AG09309 (cell line): ENCODE data around the gene HOXC11.

Experiments
- DNase-seq: peaks from one replicate; pipeline ENCODE4 v3.0.0-alpha.2; 2010; ENCODE audit warnings: low read depth
- H3K4me3 ChIP-seq: 2 replicates; pipeline ENCODE4 v1.5.1; 2011; ENCODE audit warnings: mild to moderate bottlenecking, low read depth, low read length, moderate library complexity; ENCODE audit not compliant: control insufficient read depth
- CTCF ChIP-seq: IDR thresholded peaks from 2 replicates; pipeline ENCODE4 v1.5.1; 2011; ENCODE audit warnings: mild to moderate bottlenecking, low read depth, low read length, inconsistent platforms; ENCODE audit not compliant: insufficient read depth, control insufficient read depth; ENCODE audit errors: missing control alignments

Gene HOXC11

DNA sequence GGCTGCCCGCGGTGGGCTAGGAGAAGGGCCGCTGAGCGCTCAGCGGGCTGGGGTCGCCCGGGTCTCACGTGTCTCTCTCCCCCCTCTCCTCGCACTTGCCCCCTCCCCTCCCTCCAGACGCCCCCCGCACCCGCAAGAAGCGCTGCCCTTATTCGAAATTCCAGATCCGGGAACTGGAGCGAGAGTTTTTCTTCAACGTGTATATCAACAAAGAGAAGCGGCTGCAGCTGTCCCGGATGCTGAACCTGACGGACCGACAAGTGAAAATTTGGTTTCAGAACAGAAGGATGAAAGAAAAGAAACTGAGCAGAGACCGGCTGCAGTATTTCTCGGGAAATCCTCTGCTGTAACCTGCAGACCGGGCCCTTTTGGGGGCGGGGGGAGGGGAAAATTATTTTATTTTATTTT, 2.1 kb downstream of the HOXC11 start:
- peak overlapping the region; percentile 52 for H3K4me3 ChIP-seq
- TF ChIP-seq CTCF: no peak
- DNase-seq: no peak

DNA sequence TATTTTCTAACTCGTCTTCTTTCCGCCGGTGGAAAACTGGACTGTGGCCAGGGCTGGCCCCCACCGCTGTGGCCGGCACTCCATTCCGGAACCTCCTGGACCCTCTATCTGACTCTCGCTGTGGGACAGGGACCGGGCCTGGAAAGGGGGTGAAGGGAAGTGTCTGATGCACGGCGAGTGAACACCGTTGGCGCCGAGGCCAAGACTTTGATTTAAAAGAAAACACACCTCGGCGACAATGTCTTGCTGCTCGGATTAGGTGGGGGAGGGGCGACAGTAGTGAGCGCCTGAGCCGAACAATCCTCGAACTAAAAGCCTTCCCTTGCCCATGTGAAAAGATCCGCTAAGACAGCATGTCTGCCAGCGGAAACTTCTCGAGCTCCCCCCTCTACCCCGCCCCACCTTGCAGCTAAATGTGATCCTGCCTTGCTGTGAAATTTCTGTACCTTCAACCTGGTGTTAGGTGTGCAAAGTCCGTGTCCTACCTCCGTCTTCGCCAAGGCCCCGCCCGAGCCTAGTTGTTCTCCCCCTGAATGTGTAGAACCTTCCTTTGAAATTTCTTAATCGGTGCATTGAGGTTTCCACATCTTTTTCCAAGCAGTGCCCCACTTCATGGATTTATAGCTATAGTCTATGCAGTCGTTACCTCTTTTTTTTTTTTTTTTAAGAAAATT, 2.7 kb downstream of the HOXC11 start:
- TF ChIP-seq CTCF: no peak
- DNase-seq: no peak
- H3K4me3 ChIP-seq: peak overlapping the region; percentile 52

DNA sequence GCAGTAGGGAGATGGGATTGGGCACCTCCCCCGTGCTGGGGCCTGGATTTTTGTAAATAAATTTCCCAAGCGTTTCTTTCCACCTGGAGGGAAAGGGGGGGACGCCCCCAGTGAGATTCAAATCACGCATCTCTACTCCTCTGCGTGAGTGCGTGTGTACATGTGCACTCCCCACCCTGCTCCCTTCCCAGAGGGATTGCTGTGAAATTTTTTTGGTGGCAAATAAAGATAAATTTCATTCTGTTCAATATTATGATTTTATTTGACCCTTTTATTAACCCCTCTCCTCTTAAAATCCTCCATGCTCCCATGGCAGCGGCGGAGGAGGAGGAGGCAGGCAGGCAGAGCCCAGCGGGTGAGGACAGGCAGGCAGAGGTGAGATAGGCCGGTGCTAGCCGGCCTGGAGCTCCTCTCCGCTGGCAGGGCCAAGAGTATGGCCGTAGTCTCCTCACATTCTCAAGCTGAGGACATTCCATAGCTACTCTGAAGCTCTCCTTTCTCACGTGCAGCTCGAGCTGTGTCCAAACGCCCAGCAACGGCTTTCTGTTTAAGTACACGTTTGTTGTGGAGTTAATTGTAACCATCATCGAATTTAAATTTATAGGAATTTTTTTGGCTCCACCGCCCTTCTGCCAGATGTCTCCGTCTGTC, 3.4 kb downstream of the HOXC11 start:
- no peak for TF ChIP-seq CTCF
- no peak overlapping the region for H3K4me3 ChIP-seq
- DNase-seq: no peak

- DNase-seq: no peak
- no peak overlapping the region for H3K4me3 ChIP-seq
- TF ChIP-seq CTCF: no peak
Measured at GRCh38 chr12:53976823-53977595, 4.1 kb downstream of the HOXC11 start.

- TF ChIP-seq CTCF: no peak
- no peak for DNase-seq
- no peak overlapping the region for H3K4me3 ChIP-seq
Measured at GRCh38 chr12:53977596-53978445, 4.9 kb downstream of the HOXC11 start.
